Epithelial cell of proximal tubule (primary cell): ENCODE measurements around the gene NDUFB10. TPM values are rescaled to one million over a fixed set of nuclear protein-coding genes. Genes with fewer than 3 reads are reported as not detected.

Source experiments
- DNase-seq: peaks from one replicate; pipeline ENCODE4 v3.0.0-alpha.2; 2011; ENCODE audit warnings: low read depth
- H3K4me3 ChIP-seq: 2 replicates; pipeline ENCODE4 v1.5.1; 2011; ENCODE audit warnings: low read depth, mild to moderate bottlenecking, low read length
- total RNA-seq: library from RNA; depleted of rRNA; stranded (reverse); fragments of >200 nt; gene quantifications from 2 replicates; pipeline ENCODE4 v1.2.3, GENCODE V29; 2015
- TF ChIP-seq, protein P1 (sequence below): conservative IDR thresholded peaks from 2 replicates; pipeline ENCODE4 v1.5.1; 2012; ENCODE audit warnings: low read depth, mild to moderate bottlenecking, low read length

NDUFB10 gene
- total RNA-seq, 1 donor from 2014 or later, result 407 TPM

DNA sequence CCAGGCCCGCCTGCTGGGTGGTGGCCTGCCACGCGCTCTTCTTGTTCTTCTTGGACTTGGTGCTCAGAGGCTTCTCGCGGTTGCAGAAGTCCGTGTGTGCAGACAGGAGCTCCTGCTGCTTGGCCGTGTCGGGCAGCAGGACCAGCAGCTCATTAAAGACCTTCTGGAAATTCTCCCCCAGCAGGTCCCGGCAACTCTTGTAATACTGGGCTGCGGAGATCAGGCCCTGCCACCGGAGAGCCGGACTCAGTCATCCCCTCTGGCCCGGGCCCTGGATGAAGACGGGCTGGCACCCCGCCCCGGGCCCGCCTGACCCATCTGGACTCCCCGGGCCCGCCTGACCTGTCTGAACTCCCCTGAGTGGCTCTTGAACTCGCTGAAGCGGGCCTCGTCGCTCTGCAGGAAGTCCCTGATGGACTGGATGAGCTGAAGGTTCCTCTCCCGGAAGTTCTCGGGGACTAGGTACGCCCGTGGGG lies 39.1 kb downstream of the NDUFB10 start:
- H3K4me3 ChIP-seq, result no peak overlapping the region
- TF ChIP-seq, protein P1, sequence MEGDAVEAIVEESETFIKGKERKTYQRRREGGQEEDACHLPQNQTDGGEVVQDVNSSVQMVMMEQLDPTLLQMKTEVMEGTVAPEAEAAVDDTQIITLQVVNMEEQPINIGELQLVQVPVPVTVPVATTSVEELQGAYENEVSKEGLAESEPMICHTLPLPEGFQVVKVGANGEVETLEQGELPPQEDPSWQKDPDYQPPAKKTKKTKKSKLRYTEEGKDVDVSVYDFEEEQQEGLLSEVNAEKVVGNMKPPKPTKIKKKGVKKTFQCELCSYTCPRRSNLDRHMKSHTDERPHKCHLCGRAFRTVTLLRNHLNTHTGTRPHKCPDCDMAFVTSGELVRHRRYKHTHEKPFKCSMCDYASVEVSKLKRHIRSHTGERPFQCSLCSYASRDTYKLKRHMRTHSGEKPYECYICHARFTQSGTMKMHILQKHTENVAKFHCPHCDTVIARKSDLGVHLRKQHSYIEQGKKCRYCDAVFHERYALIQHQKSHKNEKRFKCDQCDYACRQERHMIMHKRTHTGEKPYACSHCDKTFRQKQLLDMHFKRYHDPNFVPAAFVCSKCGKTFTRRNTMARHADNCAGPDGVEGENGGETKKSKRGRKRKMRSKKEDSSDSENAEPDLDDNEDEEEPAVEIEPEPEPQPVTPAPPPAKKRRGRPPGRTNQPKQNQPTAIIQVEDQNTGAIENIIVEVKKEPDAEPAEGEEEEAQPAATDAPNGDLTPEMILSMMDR, result no peak
- DNase-seq, result no peak

DNA sequence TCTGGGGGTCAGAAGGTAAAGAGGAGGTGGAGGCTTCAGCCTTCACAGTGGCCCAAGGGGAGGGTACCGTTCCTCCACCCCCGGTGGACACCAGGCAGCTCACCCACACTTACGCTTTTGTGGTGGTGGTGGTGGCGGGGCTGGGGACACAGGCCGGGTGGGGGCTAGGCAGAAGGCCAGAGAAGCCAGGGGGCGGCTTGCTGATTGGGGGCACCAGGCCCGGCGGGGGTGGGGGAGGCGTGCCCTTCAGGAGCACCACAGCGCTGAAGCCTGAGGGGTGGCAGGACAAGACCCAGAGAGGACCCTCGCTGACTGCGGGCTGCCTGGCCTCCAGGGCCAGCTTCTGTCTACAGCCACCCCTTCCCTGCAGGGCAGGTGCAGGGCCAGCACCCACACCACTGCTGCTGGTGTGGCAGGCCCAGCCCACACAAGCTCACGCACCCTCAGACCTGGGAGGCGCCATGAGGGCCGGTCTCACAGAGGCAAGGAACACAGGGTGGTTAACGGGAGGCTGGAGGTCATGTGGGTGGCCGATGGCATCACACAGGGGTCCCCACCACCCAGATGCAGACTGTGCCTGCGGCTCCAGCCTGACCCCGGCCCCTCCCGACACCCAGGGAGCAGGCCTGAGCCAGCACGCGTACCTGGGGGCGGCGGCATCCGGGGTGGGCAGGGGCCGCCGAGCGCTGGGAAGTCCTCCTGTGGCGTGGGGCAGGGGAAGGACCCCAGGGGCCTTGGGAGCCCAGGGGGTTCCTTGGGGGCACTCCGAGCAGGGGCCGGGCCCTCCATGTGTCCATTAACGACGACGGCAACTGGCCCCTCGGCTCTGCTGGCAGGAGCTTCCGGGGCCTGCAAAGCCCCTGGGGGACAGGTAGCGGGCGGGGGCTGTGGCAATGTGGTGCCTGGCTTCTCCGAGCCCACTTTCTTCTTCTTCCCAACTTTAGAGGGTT lies 39.8 kb downstream of the NDUFB10 start:
- H3K4me3 ChIP-seq, result no peak overlapping the region
- TF ChIP-seq, protein P1, result no peak
- no peak for DNase-seq

DNA sequence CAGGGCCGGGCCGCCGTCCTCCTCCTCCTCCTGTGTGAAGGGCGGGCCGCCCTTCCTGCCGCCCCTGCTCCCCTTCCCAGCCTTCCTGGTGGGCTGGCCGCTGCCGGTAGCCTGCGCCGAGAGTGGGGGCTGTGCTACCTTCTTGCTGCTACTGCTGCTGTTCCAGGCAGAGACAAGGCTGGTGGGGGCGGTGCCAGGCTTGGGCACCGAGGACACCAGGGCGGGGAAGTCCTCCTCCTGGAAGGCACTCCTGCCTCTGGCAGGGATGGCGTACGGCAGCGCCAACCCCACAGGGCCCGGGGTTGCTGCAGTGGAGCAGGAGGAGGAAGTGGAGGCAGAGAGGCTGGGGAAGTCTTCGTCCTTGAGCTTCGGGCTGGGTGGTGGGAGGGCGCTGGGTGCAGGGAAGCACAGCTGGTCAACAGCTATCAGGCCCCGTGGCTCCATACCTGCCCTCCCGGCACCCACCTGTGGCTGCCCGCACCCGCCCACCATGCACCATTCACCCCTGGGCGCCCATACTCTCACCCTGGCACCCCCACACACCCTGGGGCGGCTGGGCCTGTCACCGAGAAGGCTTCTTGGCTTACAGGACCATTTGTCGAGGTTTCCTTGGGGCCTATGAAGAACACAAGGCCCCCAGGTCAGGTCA lies 40.7 kb downstream of the NDUFB10 start:
- TF ChIP-seq, protein P1, result no peak
- H3K4me3 ChIP-seq, result no peak overlapping the region
- no peak for DNase-seq

DNA sequence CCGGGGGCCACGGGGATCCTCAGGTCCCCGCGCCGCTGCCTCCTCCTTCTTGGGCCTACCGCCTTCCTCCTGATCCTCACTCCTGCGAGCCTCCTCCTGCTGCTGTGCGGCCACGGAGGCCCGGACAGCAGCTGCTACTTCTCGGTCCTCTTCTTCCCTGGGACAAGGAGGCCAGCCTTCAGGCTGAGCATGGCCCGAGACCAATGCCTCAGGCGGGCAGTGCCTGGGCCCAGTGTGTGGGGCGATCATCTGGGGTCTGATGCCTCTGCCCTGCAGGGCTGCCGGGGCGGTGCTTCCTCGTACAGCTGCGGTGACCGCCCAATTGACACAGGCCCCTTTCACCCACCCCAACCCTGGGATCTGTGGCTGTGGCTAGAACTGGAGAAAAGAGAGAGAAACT lies 41.7 kb downstream of the NDUFB10 start:
- DNase-seq, result no peak
- TF ChIP-seq, protein P1, result no peak
- H3K4me3 ChIP-seq, result no peak overlapping the region

DNA sequence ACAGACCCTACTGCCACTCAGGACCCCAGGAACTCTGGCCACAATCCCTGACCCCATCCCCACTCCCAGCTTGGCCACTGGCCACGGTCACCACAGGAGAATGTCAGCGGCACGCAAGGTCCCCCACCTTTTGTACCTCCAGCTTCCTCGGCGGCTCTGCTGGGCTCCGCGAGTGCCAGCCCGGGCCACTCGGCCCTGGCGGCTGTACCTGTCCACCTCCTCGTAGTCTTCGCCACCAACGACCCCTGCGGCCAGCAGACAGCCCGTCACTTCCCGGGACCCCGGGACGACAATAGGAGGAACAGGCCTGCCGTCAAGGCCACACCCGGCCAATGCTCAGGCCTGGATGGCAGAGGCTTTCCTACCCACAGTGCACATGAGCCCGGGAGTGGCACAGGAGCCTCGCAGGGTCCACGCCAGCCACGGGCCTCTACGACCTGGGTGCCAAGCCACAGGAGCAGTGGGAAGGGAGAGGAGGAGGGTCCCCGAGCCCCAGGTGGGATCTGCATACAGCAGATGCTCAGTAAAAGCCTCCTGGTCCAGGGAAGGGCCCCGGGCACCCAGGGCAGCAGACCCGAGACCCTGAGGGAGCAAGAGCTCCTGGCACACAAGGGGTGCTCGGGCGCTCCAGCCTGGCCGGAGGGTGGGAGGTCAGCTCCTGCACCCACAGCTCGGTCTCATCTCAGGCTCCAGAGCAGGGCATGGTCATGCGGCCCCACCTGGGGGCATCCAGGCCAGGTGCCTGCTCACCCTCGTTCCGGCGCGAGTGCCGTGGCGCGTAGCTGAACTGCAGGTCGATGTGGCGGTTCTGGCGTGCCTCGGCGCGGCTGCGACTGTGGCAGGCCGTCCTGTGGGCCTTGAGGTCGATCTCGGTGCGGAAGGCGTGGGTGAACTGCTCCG lies 42.4 kb downstream of the NDUFB10 start:
- DNase-seq, result no peak
- TF ChIP-seq, protein P1, result no peak
- H3K4me3 ChIP-seq, result no peak overlapping the region

DNA sequence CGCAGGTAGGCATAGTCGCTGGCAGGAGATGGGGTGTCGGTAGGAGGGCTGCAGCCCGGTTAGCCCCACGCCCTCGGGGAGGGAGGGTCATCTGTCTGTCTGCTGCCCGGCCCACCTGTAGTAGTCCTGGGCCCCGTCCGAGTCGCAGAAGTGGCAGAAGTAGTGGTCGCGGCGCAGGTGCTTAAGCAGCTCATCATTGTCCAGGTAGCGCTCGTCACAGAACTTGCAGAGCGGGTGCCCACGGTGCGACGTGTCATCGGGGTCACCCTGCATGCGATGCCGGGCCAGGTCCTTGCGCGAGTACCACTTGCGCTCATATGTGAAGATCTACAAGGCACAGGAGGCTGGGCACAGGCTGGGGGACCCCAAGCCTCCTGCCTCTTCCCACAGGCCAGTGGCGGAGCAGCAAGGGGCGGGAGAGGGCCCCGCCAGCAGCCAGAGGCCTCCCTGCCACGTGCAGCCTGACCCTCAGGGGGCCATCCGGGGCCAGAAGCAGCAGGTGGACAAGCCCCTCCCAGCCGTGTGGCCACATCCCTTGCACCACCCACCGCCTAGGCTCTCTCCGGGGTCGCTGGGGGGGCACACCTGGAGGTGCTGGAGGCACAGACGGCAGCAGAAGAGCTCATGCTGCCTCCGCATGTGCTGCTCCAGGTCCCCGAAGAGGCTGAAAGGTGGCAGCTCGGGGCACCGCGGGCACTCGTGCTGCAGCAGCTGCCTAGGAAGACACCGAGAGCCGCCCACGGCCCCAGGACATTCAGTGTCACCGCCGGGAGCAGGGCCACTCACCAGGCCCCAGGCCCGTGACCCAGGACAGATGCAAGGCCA lies 43.3 kb downstream of the NDUFB10 start:
- DNase-seq, result no peak
- TF ChIP-seq, protein P1, result no peak
- H3K4me3 ChIP-seq, result no peak overlapping the region
